OCI-LY7 (cell line): ENCODE results near the gene MTM1.

Experiments
- CTCF ChIP-seq: fragments of 200-600 bp; sonication (generic); conservative IDR thresholded peaks from 2 replicates; pipeline ENCODE4 v1.5.1; 2014; ENCODE audit warnings: mild to moderate bottlenecking, antibody characterized with exemption, low read length, moderate library complexity, mixed read lengths
- EZH2phosphoT487 ChIP-seq: fragments of 200-600 bp; sonication (generic); IDR thresholded peaks from 2 replicates; pipeline ENCODE4 v1.6.1; 2018; ENCODE audit warnings: low read depth, borderline replicate concordance, mild to moderate bottlenecking, mixed run types, antibody characterized with exemption, low read length, moderate library complexity, mixed read lengths

- no peak for TF ChIP-seq CTCF
- no peak for TF ChIP-seq EZH2phosphoT487
Observed at GRCh38 chrX:150527108-150527507, 41.3 kb upstream of the MTM1 start.
